Nephron progenitor cell (in vitro differentiated cells): ENCODE data around the gene NCAM1.

Experiments
- DNase-seq: peaks from one replicate; pipeline ENCODE4 v3.0.0; 2021
- H3K27ac Mint-ChIP-seq: 2 replicates; pipeline ENCODE4 v1.8.0; 2021; ENCODE audit warnings: mild to moderate bottlenecking, moderate library complexity, mixed read lengths
- H3K27me3 Mint-ChIP-seq: 2 replicates; pipeline ENCODE4 v1.8.0; 2021; ENCODE audit warnings: mild to moderate bottlenecking, low read depth, mixed read lengths; ENCODE audit not compliant: poor library complexity
- H3K36me3 Mint-ChIP-seq: 2 replicates; pipeline ENCODE4 v1.8.0; 2021; ENCODE audit warnings: low read depth, mixed read lengths
- H3K4me1 Mint-ChIP-seq: 2 replicates; pipeline ENCODE4 v1.8.0; 2021; ENCODE audit warnings: mixed read lengths
- H3K4me3 Mint-ChIP-seq: 2 replicates; pipeline ENCODE4 v1.8.0; 2021; ENCODE audit warnings: mild to moderate bottlenecking, moderate library complexity, mixed read lengths
- H3K9me3 Mint-ChIP-seq: 2 replicates; pipeline ENCODE4 v1.8.0; 2021; ENCODE audit warnings: mild to moderate bottlenecking, moderate library complexity, mixed read lengths
- CTCF ChIP-seq: fragments of 200-600 bp; sonication (generic); IDR thresholded peaks from 2 replicates; pipeline ENCODE4 v1.5.0; 2021; ENCODE audit warnings: antibody characterized with exemption

NCAM1 gene

DNA sequence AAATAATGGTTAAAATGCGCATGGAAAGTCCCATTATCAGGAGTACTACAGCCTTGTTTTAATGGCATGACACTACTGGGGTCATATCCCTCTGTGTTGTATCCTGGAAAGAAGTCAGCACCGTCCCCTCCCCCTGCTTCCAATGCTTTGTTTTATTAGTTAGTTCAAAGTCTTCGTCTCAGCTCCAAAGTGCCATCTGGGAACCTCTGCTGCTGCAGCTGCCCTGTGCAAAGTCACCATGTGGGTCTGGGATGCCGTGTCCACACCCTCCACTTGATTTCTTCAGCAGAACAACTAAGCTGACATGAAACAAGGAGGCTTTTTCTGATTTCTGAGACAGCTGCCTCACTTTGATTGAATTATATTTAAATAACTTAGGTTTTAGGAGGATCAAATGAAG lies 29.5 kb upstream of the NCAM1 start:
- Mint-ChIP-seq H3K27ac (no peak overlapping the region), H3K4me1 (peaks cover 32% of the 10 kb centered on the region), H3K4me3 (no peak overlapping the region), H3K9me3 (peaks cover 3% of the 10 kb centered on the region), H3K27me3 (peaks cover 4% of the 10 kb centered on the region), H3K36me3 (no peaks in the 10 kb centered on the region)
- DNase-seq: no peak
- TF ChIP-seq CTCF: no peak

DNA sequence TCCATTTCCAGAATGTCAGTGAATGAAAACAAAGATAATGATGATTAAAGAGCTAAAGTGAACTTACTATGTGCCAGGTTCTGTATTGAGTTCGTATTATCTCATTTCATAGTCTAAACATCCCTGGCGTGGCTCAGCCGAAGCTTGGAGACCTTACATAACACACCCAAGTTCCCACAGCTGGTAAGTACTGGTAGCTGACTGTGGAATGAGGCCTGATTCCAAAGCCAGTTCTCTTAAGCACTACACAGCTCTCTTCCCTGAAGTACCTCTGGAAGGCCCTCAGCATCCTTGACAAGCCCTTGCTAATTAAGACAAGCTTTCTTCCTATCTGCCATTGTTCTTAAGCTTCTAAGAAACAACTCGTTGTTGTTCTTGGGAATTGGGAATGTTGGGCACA lies 28.6 kb upstream of the NCAM1 start:
- Mint-ChIP-seq H3K9me3 (peaks cover 10% of the 10 kb centered on the region), H3K36me3 (no peaks in the 10 kb centered on the region), H3K27ac (no peak overlapping the region), H3K4me3 (no peak overlapping the region), H3K27me3 (peaks cover 4% of the 10 kb centered on the region), H3K4me1 (peaks cover 32% of the 10 kb centered on the region)
- TF ChIP-seq CTCF: no peak
- DNase-seq: no peak

DNA sequence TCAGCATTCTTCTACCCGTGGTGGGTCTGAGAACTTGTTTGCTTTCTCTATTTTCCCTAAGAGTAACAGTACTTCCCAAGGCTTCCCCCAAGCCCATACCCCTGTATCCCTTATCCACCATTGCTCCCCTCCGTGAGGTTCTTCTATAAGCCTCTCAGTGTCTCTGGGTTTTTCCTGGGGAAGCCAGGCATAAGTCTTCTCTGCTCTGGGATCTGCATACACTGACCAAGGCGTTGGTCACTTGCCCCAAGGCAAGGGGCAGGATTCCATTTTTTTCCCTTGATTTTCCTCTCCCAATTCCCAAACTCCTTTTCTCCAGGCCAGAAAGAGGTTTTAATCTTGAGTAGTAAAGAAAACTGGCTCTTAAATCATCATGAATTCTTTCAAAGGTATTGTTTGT lies 27.2 kb upstream of the NCAM1 start:
- H3K9me3 Mint-ChIP-seq: peaks cover 10% of the 10 kb centered on the region
- no peak overlapping the region for H3K4me3 Mint-ChIP-seq
- no peak for DNase-seq
- peaks cover 32% of the 10 kb centered on the region for H3K4me1 Mint-ChIP-seq
- peaks cover 4% of the 10 kb centered on the region for H3K27me3 Mint-ChIP-seq
- no peak for TF ChIP-seq CTCF
- no peak overlapping the region for H3K27ac Mint-ChIP-seq
- H3K36me3 Mint-ChIP-seq: no peaks in the 10 kb centered on the region

DNA sequence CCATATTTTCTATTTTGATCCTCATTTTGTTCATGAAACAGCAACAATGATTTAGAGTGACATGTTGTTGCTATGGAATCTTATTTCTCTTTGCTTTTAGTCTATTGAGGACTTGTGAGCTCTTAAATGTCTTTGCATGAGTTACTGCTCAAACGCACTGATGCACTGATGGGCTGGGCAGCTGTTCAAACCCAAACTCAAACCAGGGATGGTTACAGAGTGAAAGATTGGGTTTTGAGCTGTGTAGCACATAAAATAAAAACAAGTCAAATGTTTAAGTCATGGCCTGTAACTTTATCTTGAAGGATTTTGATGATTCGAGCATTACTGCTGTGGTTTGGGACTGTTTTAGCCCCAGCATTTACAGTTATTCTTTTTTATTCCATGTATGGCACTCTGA lies 20.1 kb upstream of the NCAM1 start:
- H3K27ac Mint-ChIP-seq: no peak overlapping the region
- peaks cover 10% of the 10 kb centered on the region for H3K9me3 Mint-ChIP-seq
- H3K4me3 Mint-ChIP-seq: no peak overlapping the region
- no peak for DNase-seq
- no peaks in the 10 kb centered on the region for H3K36me3 Mint-ChIP-seq
- no peak for TF ChIP-seq CTCF
- H3K4me1 Mint-ChIP-seq: peaks cover 23% of the 10 kb centered on the region
- peaks cover 10% of the 10 kb centered on the region for H3K27me3 Mint-ChIP-seq

DNA sequence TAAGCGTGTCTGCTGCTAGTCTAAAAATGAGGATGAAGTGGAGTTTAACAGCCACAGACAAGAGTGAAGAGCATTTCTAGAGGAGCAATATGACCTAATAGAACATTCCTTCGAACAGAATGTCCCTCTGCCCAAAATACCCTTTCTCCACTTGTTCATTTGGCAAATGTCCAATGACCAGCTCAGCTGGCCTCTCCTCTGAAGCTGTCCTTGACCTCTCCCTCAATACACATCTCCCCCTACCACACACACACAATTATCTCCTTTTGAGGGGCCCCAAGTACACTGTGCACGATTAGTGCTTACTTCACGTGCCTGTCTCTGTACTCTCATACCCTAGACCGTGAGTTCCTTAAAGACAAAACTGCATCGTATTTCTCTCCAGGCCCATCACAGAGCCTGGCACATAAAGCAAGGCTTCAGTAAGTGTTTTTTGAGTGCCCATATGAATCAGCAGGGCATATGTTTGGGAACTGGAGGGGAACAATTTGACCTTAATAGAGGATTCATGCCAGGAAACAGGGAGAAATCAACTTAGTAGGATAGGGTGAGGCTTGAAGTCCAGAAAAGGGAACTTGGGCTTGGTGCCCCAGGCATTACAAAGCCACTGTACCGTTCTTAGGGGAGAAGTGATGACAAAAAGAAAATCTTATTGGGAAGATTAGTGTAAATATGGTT lies 18.1 kb upstream of the NCAM1 start:
- Mint-ChIP-seq H3K27ac (no peak overlapping the region), H3K36me3 (no peaks in the 10 kb centered on the region)

More for the DNA sequence above, 18.1 kb upstream of the NCAM1 start:
- Mint-ChIP-seq H3K27me3 (peaks cover 10% of the 10 kb centered on the region), H3K4me1 (peaks cover 36% of the 10 kb centered on the region), H3K9me3 (no peaks in the 10 kb centered on the region), H3K4me3 (no peak overlapping the region)
- TF ChIP-seq CTCF: no peak
- no peak for DNase-seq
